K562 (cell line): ENCODE results near the gene DGLUCY. TPM values are rescaled to one million over a fixed set of nuclear protein-coding genes. Genes with fewer than 3 reads are reported as not detected.

ENCODE experiments used
- ATAC-seq: fragments of 200-7000 bp; cut with Tn5 transposase; 3 replicates; pipeline ENCODE4 v1.9.1; 2020; ENCODE audit warnings: moderate library complexity
- BruUV-seq: library from RNA; stranded (reverse); fragments of 400-500 nt; replicated peaks from 2 replicates; lab custom pipeline; 2021; lab: Mats Ljungman, UMichigan
- CTCF ChIA-PET: fragments of 300-600 bp; formaldehyde crosslinking; extraction: SDS; loops from one replicate; lab custom pipeline; 2021; ENCODE audit warnings: low intra/inter-chr PET ratio; lab: Yijun Ruan, JAX
- POLR2A ChIA-PET: fragments of 300-600, 350-650 bp; sonication (Branson Sonifier 250); formaldehyde crosslinking; extraction: SDS; loops from one replicate; lab custom pipeline; 2021; ENCODE audit warnings: antibody characterized with exemption, inconsistent platforms; lab: Yijun Ruan, JAX
- DNase-seq, 4 experiments: peaks; one replicate each; pipeline versions ENCODE4 v3.0.0 to v3.0.0-alpha.2; 2011 to 2018; ENCODE audit warnings: low spot score in 3 of 4, mixed read lengths in 3 of 4; ENCODE audit errors: extremely low read depth in 1 of 4
- FAIRE-seq: peaks from 2 replicates; lab custom pipeline; 2011; peaks lifted over from hg19 to GRCh38; lab: Jason Lieb, UNC
- H2AFZ ChIP-seq: 2 replicates; pipeline ENCODE4 v1.6.0; 2011; ENCODE audit warnings: low read depth, low read length, control low read depth, inconsistent platforms
- H3K27ac ChIP-seq: fragments of 200-600 bp; 3 replicates; pipeline ENCODE4 v1.8.0; 2011; ENCODE audit warnings: low read depth, mild to moderate bottlenecking, control low read depth, inconsistent platforms, low read length, moderate library complexity, mixed read lengths; ENCODE audit errors: extremely low read depth
- H3K27me3 ChIP-seq, 2 experiments: fragments of 300-600 bp in 1 of 2; 2 replicates in 1 of 2; 3 replicates in 1 of 2; pipeline versions ENCODE4 v1.6.0 to v1.8.0; 2011; ENCODE audit warnings: inconsistent platforms in 2 of 2, low read length in 2 of 2, mild to moderate bottlenecking in 1 of 2, mixed read lengths in 1 of 2, moderate library complexity in 1 of 2; ENCODE audit not compliant: control insufficient read depth in 2 of 2, insufficient read depth in 2 of 2
- H3K36me3 ChIP-seq: fragments of 300-600 bp; 3 replicates; pipeline ENCODE4 v1.8.0; 2011; ENCODE audit warnings: mild to moderate bottlenecking, low read length, inconsistent platforms; ENCODE audit not compliant: control insufficient read depth, insufficient read depth
- H3K4me1 ChIP-seq, 2 experiments: fragments of 200-600 bp in 1 of 2; replicated peaks in 1 of 2; 2 replicates in 1 of 2; 3 replicates in 1 of 2; pipeline versions ENCODE4 v1.5.1 to v1.8.0; 2011; ENCODE audit warnings: inconsistent platforms in 2 of 2, low read length in 2 of 2, mild to moderate bottlenecking in 1 of 2, mixed read lengths in 1 of 2, moderate library complexity in 1 of 2; ENCODE audit not compliant: control insufficient read depth in 2 of 2, insufficient read depth in 2 of 2
- H3K4me2 ChIP-seq: 2 replicates; pipeline ENCODE4 v1.6.1; 2011; ENCODE audit warnings: low read length, control low read depth, inconsistent platforms, mixed read lengths; ENCODE audit not compliant: insufficient read depth
- H3K4me3 ChIP-seq: fragments of 200-600 bp; sonication (generic), shearing (Covaris generic); 2 replicates; pipeline ENCODE4 v1.5.1; 2016; ENCODE audit warnings: control low read depth, inconsistent platforms
- H3K79me2 ChIP-seq: fragments of 200-600 bp; 3 replicates; pipeline ENCODE4 v1.8.0; 2011; ENCODE audit warnings: low read length, inconsistent platforms; ENCODE audit not compliant: control insufficient read depth, insufficient read depth
- H3K9ac ChIP-seq, 2 experiments: 2 replicates each; pipeline versions ENCODE4 v1.6.0 to v1.6.1; 2011; ENCODE audit warnings: low read depth in 2 of 2, low read length in 2 of 2, control low read depth in 1 of 2, inconsistent platforms in 1 of 2, mild to moderate bottlenecking in 1 of 2, mixed read lengths in 1 of 2; ENCODE audit not compliant: insufficient read depth in 1 of 2
- H3K9me1 ChIP-seq: one replicate; pipeline ENCODE4 v1.6.0; 2011; ENCODE audit warnings: inconsistent platforms, mild to moderate bottlenecking, low read length, moderate library complexity; ENCODE audit not compliant: control insufficient read depth, insufficient read depth
- H3K9me3 ChIP-seq: replicated peaks from 2 replicates; pipeline ENCODE4 v1.5.1; 2011; ENCODE audit warnings: low read depth, low read length, inconsistent platforms; ENCODE audit not compliant: control insufficient read depth, insufficient read depth
- H4K20me1 ChIP-seq: replicated peaks from 2 replicates; pipeline ENCODE4 v1.6.1; 2011; ENCODE audit warnings: low read length, inconsistent platforms, mixed read lengths; ENCODE audit not compliant: control insufficient read depth, insufficient read depth
- SIN3B ChIP-seq: fragments of 450-650 bp; IDR thresholded peaks from 2 replicates; pipeline ENCODE4 v1.6.1; 2017; ENCODE audit warnings: low read depth, mild to moderate bottlenecking, moderate library complexity
- SMARCE1 ChIP-seq: fragments of 450-650 bp; IDR thresholded peaks from 2 replicates; pipeline ENCODE4 v1.7.1; 2016; ENCODE audit warnings: mild to moderate bottlenecking
- ZNF407 ChIP-seq: fragments of 450-650 bp; IDR thresholded peaks from 2 replicates; pipeline ENCODE4 v1.6.1; 2016; ENCODE audit warnings: low read depth
- WGBS: fragments of 100-300 bp; shearing (Covaris generic); methylation state at CpG from one replicate; pipeline ENCODE4 v1.1.6; 2016; ENCODE audit warnings: low coverage, mixed read lengths; ENCODE audit not compliant: insufficient coverage; ENCODE audit errors: missing lambda C conversion rate; 5-methylcytosine and 5-hydroxymethylcytosine counted together
- in situ Hi-C: fragments of 300-500 bp; cut with MboI; formaldehyde crosslinking; loops from 4 replicates; pipeline ENCODE4 v1.15.0; 2018; ENCODE audit warnings: inconsistent platforms, mixed read lengths
- intact Hi-C: fragments of 100-400 bp; cut with micrococcal nuclease; formaldehyde crosslinking; loops from 2 replicates; pipeline ENCODE4 v1.14.2; 2022
- polyA plus RNA-seq, 8 experiments: library from polyadenylated mRNA; depleted of rRNA in 4 of 8; stranded (reverse) in 5 of 8; unstranded in 3 of 8; fragments of >200 nt; fragmentation: Nextera tagmentation in 2 of 8; fragmentation: Illumina TruSeq in 1 of 8; extraction: Ambion mirVana in 2 of 8; extraction: Trizol in 1 of 8; gene quantifications; 2 replicates each; pipeline versions ENCODE4 v1.2.1 to v1.2.3, GENCODE V29; 2011 to 2014; ENCODE audit warnings: inconsistent platforms in 1 of 8, missing spikeins in 1 of 8
- total RNA-seq, 7 experiments: library from RNA; depleted of rRNA in 6 of 7; stranded (reverse); fragments of >200 nt in 6 of 7; fragmentation: Illumina TruSeq in 2 of 7; extraction: Trizol in 2 of 7; gene quantifications; 2 replicates each; pipeline versions ENCODE4 v1.2.1 to v1.2.3, GENCODE V29; 2011 to 2021; ENCODE audit warnings: low replicate concordance in 1 of 7

DGLUCY gene
- total and polyA plus RNA-seq, 9 of the 15 experiments (the other 6 are each of a cell fraction or from before 2014, with no cell fraction given), result 9.9 to 28.4 (median 21.0) TPM

GRCh38 chr14:91237219-91237618 is 123.3 kb downstream of the DGLUCY start (continued):
- no peak for TF ChIP-seq SIN3B
- TF ChIP-seq, all 486 proteins: peak for 0

- no peak for FAIRE-seq
- no TSS peak for BruUV-seq
- Histone ChIP-seq H2AFZ (no peak overlapping the region), H3K9me1 (no peaks in the 10 kb centered on the region), H3K9ac (no peak overlapping the region), H3K4me1 (peaks cover 0 to 3% of the 10 kb centered on the region in 2 experiments; a peak in 2 of 5 replicates), H3K36me3 (no peaks in the 10 kb centered on the region), H3K27ac (no peak overlapping the region), H3K9me3 (no peaks in the 10 kb centered on the region), H3K27me3 (no peaks in the 10 kb centered on the region), H3K79me2 (no peaks in the 10 kb centered on the region), H4K20me1 (no peaks in the 10 kb centered on the region), H3K4me3 (no peak overlapping the region), H3K4me2 (no peak overlapping the region)
- no peak for ATAC-seq
- WGBS, result 59% methylated on average over 4 of the region's 4 CpGs
- intact Hi-C loops, result no loop called here
- in situ Hi-C loops, result no loop called here
- DNase-seq, result no peak
- POLR2A ChIA-PET, result interaction anchor here (0.7 to 2.0 kb wide), 2 partner anchors 14 to 150 kb away, joined by 3 to 5 read pairs; no protein-coding TSS in a partner anchor
- CTCF ChIA-PET, result no interaction called here
- TF ChIP-seq SMARCE1, result no peak
- no peak for TF ChIP-seq ZNF407
These were observed 124.2 kb downstream of the DGLUCY start for GRCh38 chr14:91238085-91238484.
